NCI-H1694 treated with DMSO at 0.1 percent for 48 hours (cell line): ENCODE results near the gene ATF6.

Experiments used
- DNase-seq: peaks from one replicate; lab custom pipeline; 2025; lab: John Stamatoyannopoulos, UW

The ATF6 gene

GRCh38 chr1:161899091-161899490 lies 133.0 kb downstream of the ATF6 start:
- DNase-seq = no peak

GRCh38 chr1:161900160-161900559 lies 134.0 kb downstream of the ATF6 start:
- DNase-seq = peak; percentile 9

- DNase-seq = no peak
These were observed 136.1 kb downstream of the ATF6 start for GRCh38 chr1:161902182-161902581.

- DNase-seq = peak; percentile 24
These were observed 139.3 kb downstream of the ATF6 start for GRCh38 chr1:161905269-161905884.

- DNase-seq = no peak
These were observed 141.1 kb downstream of the ATF6 start for GRCh38 chr1:161907265-161907664.

GRCh38 chr1:161908264-161908663 lies 142.1 kb downstream of the ATF6 start:
- DNase-seq = no peak

- no peak for DNase-seq
These were observed 144.5 kb downstream of the ATF6 start for GRCh38 chr1:161910604-161911003.

GRCh38 chr1:161913482-161914140 lies 147.5 kb downstream of the ATF6 start:
- DNase-seq = no peak

- DNase-seq = no peak
These were observed 148.5 kb downstream of the ATF6 start for GRCh38 chr1:161914595-161914994.

- DNase-seq = no peak
These were observed 149.0 kb downstream of the ATF6 start for GRCh38 chr1:161915051-161915503.

- no peak for DNase-seq
These were observed 149.9 kb downstream of the ATF6 start for GRCh38 chr1:161915978-161916377.

- no peak for DNase-seq
These were observed 153.1 kb downstream of the ATF6 start for GRCh38 chr1:161919229-161919628.

- no peak for DNase-seq
These were observed 155.4 kb downstream of the ATF6 start for GRCh38 chr1:161921491-161921890.

- no peak for DNase-seq
These were observed 155.9 kb downstream of the ATF6 start for GRCh38 chr1:161921990-161922389.

- DNase-seq = no peak
These were observed 161.9 kb downstream of the ATF6 start for GRCh38 chr1:161928056-161928455.

GRCh38 chr1:161929137-161929536 lies 163.0 kb downstream of the ATF6 start:
- DNase-seq = no peak

- no peak for DNase-seq
These were observed 163.9 kb downstream of the ATF6 start for GRCh38 chr1:161930064-161930463.

- DNase-seq = no peak
These were observed 166.5 kb downstream of the ATF6 start for GRCh38 chr1:161932668-161933067.

- DNase-seq = no peak
These were observed 167.8 kb downstream of the ATF6 start for GRCh38 chr1:161933592-161934588.

GRCh38 chr1:161935264-161935663 lies 169.1 kb downstream of the ATF6 start:
- DNase-seq = no peak

GRCh38 chr1:161936786-161937185 lies 170.7 kb downstream of the ATF6 start:
- no peak for DNase-seq

GRCh38 chr1:161940866-161941591 lies 174.9 kb downstream of the ATF6 start:
- no peak for DNase-seq
